Suprapubic skin (tissue), 3 donors: ENCODE data around the gene ZNF835.

Experiments used
- CTCF ChIP-seq, 2 donors: fragments of 200-600 bp in 1 of 2; fragments of 450-650 bp in 1 of 2; sonication (generic) in 1 of 2; IDR thresholded peaks; one replicate each; pipeline ENCODE4 v1.5.1; 2016 to 2019; ENCODE audit warnings: antibody characterized with exemption in 2 of 2, mild to moderate bottlenecking in 1 of 2, moderate library complexity in 1 of 2
- EP300 ChIP-seq: sonication (generic); formaldehyde crosslinking; IDR thresholded peaks from one replicate; pipeline ENCODE4 v1.6.1; 2017; ENCODE audit warnings: antibody characterized with exemption

DNA sequence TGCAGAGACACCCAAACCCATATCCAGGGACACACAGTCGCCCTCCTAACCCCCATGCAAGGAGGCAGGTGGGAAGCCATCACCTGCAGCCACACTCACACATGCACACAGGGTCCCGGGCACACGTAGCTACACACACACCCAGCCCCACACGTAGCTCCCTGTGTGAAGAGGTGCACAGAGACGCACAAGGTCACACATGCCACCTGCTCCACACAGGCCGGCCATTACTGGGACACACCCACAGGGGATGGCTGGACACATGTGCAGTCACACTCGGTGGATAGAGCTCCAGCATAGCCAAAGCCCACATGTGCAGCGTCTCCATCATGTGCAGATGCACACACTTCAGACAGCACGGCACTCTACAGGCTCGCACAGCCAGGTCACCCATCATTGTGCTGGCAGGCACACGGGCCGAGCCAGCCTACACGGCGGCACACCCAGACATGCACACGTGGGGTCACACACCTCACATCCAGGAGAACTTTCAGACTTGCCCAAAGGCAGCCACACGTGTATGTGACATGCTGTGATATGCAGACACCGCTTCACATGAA, 1.1 kb downstream of the ZNF835 start:
- TF ChIP-seq CTCF (IDR thresholded peaks at IDR 0.05) (no peak), EP300 (no peak)
